VCaP (cell line): ENCODE data around the gene PRSS16.
"Not testable (repeated sequence)": the region's sequence is repeated elsewhere in the genome, so short reads cannot be mapped to it uniquely, and the experiment has no call there.

Experiments
- H3K27ac ChIP-seq: fragments of 450-650 bp; 2 replicates; pipeline ENCODE4 v1.5.1; 2017
- CTCF ChIP-seq: fragments of 450-650 bp; conservative IDR thresholded peaks from 2 replicates; pipeline ENCODE4 v1.5.1; 2017; ENCODE audit warnings: mild to moderate bottlenecking, moderate library complexity

PRSS16 gene

DNA sequence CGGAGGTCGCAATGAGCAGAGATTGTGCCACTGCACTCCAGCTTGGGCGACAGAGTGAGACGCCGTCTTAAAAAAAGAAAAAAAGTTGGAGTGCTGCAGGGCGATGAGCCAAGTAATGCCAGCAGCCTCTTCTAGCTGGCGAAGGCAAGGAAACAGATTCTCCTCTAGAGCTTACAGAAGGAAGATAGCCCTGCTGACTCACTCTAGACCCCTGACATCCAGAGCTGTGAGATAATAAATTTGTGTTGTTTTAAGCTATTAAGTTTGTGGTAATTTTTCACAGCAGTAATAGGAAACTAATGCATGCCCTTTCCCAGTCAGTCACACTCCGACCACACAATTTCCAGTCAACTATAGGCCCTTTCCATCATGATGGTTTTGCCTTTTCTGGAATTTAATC lies 16.4 kb downstream of the PRSS16 start:
- TF ChIP-seq CTCF: no peak
- H3K27ac ChIP-seq: no peak overlapping the region

GRCh38 chr6:27267003-27267402 lies 19.5 kb downstream of the PRSS16 start:
- H3K27ac ChIP-seq: not testable (repeated sequence)

DNA sequence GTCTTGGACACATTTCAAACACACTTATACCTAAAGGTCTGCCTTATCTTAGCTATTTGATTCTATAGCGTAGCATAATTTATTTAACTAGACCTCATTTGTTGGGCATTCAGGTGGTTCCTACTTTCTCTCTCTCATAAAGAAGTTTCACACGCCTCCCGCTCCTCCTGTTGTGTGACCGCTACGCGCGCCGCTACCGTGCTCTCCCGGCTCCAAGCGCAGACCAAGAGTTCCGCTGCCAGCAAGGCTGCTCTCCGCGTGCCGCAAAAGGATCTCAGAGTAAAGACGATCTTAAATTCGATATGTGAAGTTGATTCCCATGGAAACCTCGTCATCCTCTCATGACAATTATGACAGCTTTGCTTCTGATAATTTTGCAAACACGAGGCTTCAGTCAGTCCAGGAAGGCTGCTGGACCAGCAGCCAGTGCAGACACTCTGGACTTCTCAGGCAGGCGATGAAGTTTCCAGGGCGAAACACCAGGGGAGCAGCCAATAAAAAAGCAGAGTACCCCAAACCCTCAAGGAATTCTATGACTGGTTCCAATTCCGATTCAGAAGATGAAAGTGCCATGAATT lies 20.4 kb downstream of the PRSS16 start:
- no peak for TF ChIP-seq CTCF
- H3K27ac ChIP-seq: no peak overlapping the region

DNA sequence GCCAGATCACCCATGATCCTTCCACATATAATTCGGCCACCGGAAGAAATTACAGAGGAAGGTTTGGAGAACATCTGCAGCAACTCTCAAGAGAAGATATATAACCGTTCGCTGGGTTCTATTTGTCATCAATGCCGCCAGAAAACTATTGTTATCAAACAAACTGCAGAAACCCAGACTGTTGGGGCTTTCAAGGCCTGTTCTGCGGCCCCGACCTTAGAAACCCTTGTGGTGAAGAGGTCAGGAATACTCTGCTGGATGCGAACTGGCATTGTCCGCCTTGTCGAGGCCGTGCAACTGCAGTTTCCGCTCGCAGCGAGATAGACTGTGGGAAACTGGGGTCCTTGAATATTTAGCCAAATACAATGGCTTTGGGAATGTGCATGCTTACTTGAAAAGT lies 21.3 kb downstream of the PRSS16 start:
- TF ChIP-seq CTCF: no peak

GRCh38 chr6:27273783-27274182 lies 26.3 kb downstream of the PRSS16 start:
- no peak for TF ChIP-seq CTCF
- no peak overlapping the region for H3K27ac ChIP-seq

More for the DNA sequence above, 21.3 kb downstream of the PRSS16 start:
- H3K27ac ChIP-seq: no peak overlapping the region

DNA sequence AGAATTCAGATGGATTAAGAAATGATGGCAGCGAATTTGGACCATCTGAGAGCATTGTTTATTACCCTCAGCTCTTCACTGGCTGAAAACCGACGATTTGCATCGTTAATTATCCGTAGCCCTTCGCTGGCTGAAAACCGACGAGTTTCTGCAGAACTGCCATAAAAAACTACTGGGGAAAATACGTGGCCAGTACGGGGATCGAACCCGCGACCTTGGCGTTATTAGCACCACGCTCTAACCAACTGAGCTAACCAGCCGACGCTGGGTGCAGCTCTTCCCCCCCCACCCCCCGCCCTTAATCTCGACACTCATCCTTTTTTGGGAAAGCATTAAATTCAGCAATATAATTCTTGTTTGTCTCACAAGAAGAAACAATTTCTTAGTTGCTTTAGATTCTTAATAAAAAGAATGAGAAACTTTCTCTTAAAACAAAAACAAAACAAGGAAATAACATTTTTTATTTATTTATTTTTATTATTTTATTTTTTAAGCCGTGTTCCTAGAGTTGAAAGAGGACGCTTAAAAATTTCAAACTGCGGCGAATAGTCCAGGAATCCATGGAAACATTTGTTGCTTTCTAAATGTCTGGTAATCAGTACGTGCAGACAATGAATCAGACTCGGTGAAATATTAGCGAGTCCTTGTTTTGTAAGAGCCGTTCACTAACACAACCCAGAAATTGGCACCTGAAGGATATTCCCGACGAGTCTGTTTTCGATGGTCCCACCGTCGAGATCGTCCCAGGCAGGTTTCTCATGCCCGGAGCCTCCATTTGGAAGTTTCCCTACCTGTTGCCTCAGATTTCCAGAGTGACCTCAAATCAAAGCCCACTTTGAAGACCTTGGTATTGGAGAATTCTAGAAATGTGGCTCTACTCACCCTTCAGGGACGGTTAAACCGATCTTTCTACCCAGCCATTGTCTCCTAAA lies 27.8 kb downstream of the PRSS16 start:
- H3K27ac ChIP-seq: no peak overlapping the region
- TF ChIP-seq CTCF: no peak

GRCh38 chr6:27279513-27280063 lies 32.1 kb downstream of the PRSS16 start:
- TF ChIP-seq CTCF: no peak
- no peak overlapping the region for H3K27ac ChIP-seq
